HepG2 (cell line): ENCODE results near the gene CLTA. TPM values are rescaled to one million over a fixed set of nuclear protein-coding genes. Genes with fewer than 3 reads are reported as not detected.
A peak's percentile ranks its signal among the peaks of the same experiment; 100 is the strongest.

Experiments used
- ARID2 ChIP-seq: sonication (generic); formaldehyde crosslinking; IDR thresholded peaks from 2 replicates; pipeline ENCODE4 v1.8.1; 2022; ENCODE audit warnings: mild to moderate bottlenecking, missing genetic modification reagents, borderline replicate concordance
- CEBPG ChIP-seq: IDR thresholded peaks from 2 replicates; pipeline ENCODE4 v1.6.1; 2016
- FIP1L1 ChIP-seq: fragments of 200-400 bp; formaldehyde crosslinking; IDR thresholded peaks from 2 replicates; pipeline ENCODE4 v1.6.1; 2018; ENCODE audit warnings: low read depth, mild to moderate bottlenecking, low read length, moderate library complexity, borderline replicate concordance; ENCODE audit not compliant: insufficient read depth
- GATA4 ChIP-seq: sonication (generic); IDR thresholded peaks from 2 replicates; pipeline ENCODE4 v1.6.1; 2016; ENCODE audit warnings: antibody characterized with exemption, low read depth, borderline replicate concordance
- KLF16 ChIP-seq, 2 experiments: sonication (generic) in 1 of 2; formaldehyde crosslinking in 1 of 2; IDR thresholded peaks; 2 replicates each; pipeline versions ENCODE4 v1.6.1 to v1.8.0; 2016 to 2023; ENCODE audit warnings: missing genetic modification reagents in 2 of 2, missing compliant biosample characterization in 1 of 2
- NAIF1 ChIP-seq: sonication (generic); formaldehyde crosslinking; IDR thresholded peaks from 2 replicates; pipeline ENCODE4 v1.5.0; 2020; ENCODE audit warnings: mild to moderate bottlenecking, missing genetic modification reagents, borderline replicate concordance
- NKX3-1 ChIP-seq: sonication (generic); formaldehyde crosslinking; IDR thresholded peaks from 2 replicates; pipeline ENCODE4 v1.5.0; 2020; ENCODE audit warnings: missing genetic modification reagents
- NPAS2 ChIP-seq: sonication (generic); formaldehyde crosslinking; IDR thresholded peaks from 2 replicates; pipeline ENCODE4 v1.8.0; 2022; ENCODE audit warnings: mild to moderate bottlenecking, missing genetic modification reagents, borderline replicate concordance
- SP5 ChIP-seq: IDR thresholded peaks from 2 replicates; pipeline ENCODE4 v1.6.1; 2016; ENCODE audit warnings: low read depth, borderline replicate concordance
- ZNF17 ChIP-seq: sonication (generic); formaldehyde crosslinking; IDR thresholded peaks from 2 replicates; pipeline ENCODE4 v1.5.0; 2020; ENCODE audit warnings: mild to moderate bottlenecking, missing genetic modification reagents
- ZNF329 ChIP-seq: sonication (generic); formaldehyde crosslinking; IDR thresholded peaks from 2 replicates; pipeline ENCODE4 v1.9.0; 2021; ENCODE audit warnings: low read depth, mild to moderate bottlenecking, missing genetic modification reagents
- ZNF333 ChIP-seq: sonication (generic); formaldehyde crosslinking; IDR thresholded peaks from 2 replicates; pipeline ENCODE4 v1.4.0; 2020; ENCODE audit warnings: mild to moderate bottlenecking, missing genetic modification reagents, borderline replicate concordance
- ZNF761 ChIP-seq: sonication (generic); formaldehyde crosslinking; conservative IDR thresholded peaks from 2 replicates; pipeline ENCODE4 v1.4.0; 2020; ENCODE audit warnings: mild to moderate bottlenecking, missing genetic modification reagents
- ZNF766 ChIP-seq: sonication (generic); formaldehyde crosslinking; IDR thresholded peaks from 2 replicates; pipeline ENCODE4 v1.5.0; 2020; ENCODE audit warnings: missing genetic modification reagents, borderline replicate concordance
- ZNF772 ChIP-seq: sonication (generic); formaldehyde crosslinking; IDR thresholded peaks from 2 replicates; pipeline ENCODE4 v1.5.0; 2020; ENCODE audit warnings: mild to moderate bottlenecking, missing genetic modification reagents
- ZNF782 ChIP-seq: sonication (generic); formaldehyde crosslinking; IDR thresholded peaks from 2 replicates; pipeline ENCODE4 v1.4.0; 2020; ENCODE audit warnings: missing genetic modification reagents, mild to moderate bottlenecking, borderline replicate concordance
- polyA plus RNA-seq, 8 experiments: library from polyadenylated mRNA; depleted of rRNA in 3 of 8; stranded (reverse) in 7 of 8; unstranded in 1 of 8; fragments of >200 nt; fragmentation: Illumina TruSeq in 4 of 8; extraction: Trizol in 4 of 8; gene quantifications; 2 replicates each; pipeline versions ENCODE4 v1.2.1 to v1.2.3, GENCODE V29; 2011 to 2016; ENCODE audit warnings: low read depth in 4 of 8, missing spikeins in 1 of 8, mixed read lengths in 1 of 8; ENCODE audit not compliant: insufficient read depth in 1 of 8
- total RNA-seq, 5 experiments: library from RNA; depleted of rRNA; stranded (reverse); fragments of >200 nt; fragmentation: Illumina TruSeq; extraction: Trizol; gene quantifications; 2 replicates each; pipeline ENCODE4 v1.2.3, GENCODE V29; 2016; ENCODE audit warnings: low read depth in 1 of 5
- TF ChIP-seq, protein P1 (sequence below): sonication (generic); formaldehyde crosslinking; IDR thresholded peaks from 2 replicates; pipeline ENCODE4 v1.5.1; 2020; ENCODE audit warnings: mild to moderate bottlenecking, missing genetic modification reagents
- TF ChIP-seq, protein P2 (sequence below): sonication (generic); formaldehyde crosslinking; IDR thresholded peaks from 2 replicates; pipeline ENCODE4 v1.4.0; 2020; ENCODE audit warnings: mild to moderate bottlenecking, missing genetic modification reagents
- TF ChIP-seq, protein P3 (sequence below): sonication (generic); formaldehyde crosslinking; IDR thresholded peaks from 2 replicates; pipeline ENCODE4 v1.5.0; 2020; ENCODE audit warnings: missing genetic modification reagents, mild to moderate bottlenecking, borderline replicate concordance

The CLTA gene
- total and polyA plus RNA-seq, 2 of the 13 experiments (the other 11 are each of a cell fraction or from before 2014, with no cell fraction given): 143 to 222 TPM

GRCh38 chr9:36166168-36166927 is 24.4 kb upstream of the CLTA start (continued):
- TF ChIP-seq, protein P1, sequence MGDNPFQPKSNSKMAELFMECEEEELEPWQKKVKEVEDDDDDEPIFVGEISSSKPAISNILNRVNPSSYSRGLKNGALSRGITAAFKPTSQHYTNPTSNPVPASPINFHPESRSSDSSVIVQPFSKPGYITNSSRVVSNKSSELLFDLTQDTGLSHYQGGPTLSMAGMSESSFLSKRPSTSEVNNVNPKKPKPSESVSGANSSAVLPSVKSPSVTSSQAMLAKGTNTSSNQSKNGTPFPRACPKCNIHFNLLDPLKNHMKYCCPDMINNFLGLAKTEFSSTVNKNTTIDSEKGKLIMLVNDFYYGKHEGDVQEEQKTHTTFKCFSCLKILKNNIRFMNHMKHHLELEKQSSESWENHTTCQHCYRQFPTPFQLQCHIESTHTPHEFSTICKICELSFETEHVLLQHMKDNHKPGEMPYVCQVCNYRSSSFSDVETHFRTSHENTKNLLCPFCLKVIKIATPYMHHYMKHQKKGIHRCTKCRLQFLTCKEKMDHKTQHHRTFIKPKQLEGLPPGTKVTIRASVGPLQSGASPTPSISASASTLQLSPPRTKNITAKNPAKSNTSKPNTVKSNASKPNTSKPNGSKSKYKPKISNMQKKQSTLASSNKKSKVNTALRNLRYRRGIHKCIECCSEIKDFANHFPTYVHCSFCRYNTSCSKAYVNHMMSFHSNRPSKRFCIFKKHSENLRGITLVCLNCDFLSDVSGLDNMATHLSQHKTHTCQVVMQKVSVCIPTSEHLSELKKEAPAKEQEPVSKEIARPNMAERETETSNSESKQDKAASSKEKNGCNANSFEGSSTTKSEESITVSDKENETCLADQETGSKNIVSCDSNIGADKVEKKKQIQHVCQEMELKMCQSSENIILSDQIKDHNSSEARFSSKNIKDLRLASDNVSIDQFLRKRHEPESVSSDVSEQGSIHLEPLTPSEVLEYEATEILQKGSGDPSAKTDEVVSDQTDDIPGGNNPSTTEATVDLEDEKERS (CRISPR knock-in tag): peak; percentile 16; the same call in 1 of the 2 replicates
- 0 out of 2 replicates have a peak, but pooled peaks have one; percentile 9 for TF ChIP-seq CEBPG
- TF ChIP-seq ZNF782 (CRISPR knock-in tag): peak; percentile 29; the same call in 1 of the 2 replicates
- TF ChIP-seq ZNF17 (CRISPR knock-in tag): no peak
- no peak for TF ChIP-seq FIP1L1
- 0 out of 2 replicates have a peak, but pooled peaks have one; percentile 35 for TF ChIP-seq SP5
- no peak for TF ChIP-seq NKX3-1
- TF ChIP-seq, protein P2, sequence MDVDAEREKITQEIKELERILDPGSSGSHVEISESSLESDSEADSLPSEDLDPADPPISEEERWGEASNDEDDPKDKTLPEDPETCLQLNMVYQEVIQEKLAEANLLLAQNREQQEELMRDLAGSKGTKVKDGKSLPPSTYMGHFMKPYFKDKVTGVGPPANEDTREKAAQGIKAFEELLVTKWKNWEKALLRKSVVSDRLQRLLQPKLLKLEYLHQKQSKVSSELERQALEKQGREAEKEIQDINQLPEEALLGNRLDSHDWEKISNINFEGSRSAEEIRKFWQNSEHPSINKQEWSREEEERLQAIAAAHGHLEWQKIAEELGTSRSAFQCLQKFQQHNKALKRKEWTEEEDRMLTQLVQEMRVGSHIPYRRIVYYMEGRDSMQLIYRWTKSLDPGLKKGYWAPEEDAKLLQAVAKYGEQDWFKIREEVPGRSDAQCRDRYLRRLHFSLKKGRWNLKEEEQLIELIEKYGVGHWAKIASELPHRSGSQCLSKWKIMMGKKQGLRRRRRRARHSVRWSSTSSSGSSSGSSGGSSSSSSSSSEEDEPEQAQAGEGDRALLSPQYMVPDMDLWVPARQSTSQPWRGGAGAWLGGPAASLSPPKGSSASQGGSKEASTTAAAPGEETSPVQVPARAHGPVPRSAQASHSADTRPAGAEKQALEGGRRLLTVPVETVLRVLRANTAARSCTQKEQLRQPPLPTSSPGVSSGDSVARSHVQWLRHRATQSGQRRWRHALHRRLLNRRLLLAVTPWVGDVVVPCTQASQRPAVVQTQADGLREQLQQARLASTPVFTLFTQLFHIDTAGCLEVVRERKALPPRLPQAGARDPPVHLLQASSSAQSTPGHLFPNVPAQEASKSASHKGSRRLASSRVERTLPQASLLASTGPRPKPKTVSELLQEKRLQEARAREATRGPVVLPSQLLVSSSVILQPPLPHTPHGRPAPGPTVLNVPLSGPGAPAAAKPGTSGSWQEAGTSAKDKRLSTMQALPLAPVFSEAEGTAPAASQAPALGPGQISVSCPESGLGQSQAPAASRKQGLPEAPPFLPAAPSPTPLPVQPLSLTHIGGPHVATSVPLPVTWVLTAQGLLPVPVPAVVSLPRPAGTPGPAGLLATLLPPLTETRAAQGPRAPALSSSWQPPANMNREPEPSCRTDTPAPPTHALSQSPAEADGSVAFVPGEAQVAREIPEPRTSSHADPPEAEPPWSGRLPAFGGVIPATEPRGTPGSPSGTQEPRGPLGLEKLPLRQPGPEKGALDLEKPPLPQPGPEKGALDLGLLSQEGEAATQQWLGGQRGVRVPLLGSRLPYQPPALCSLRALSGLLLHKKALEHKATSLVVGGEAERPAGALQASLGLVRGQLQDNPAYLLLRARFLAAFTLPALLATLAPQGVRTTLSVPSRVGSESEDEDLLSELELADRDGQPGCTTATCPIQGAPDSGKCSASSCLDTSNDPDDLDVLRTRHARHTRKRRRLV (CRISPR knock-in tag): no peak
- no peak for TF ChIP-seq ARID2 (CRISPR knock-in tag)
- TF ChIP-seq GATA4: no peak
- no peak for TF ChIP-seq ZNF333 (CRISPR knock-in tag)
- TF ChIP-seq ZNF329: 0 out of 2 replicates have a peak, but pooled peaks have one; percentile 17
- TF ChIP-seq ZNF772 (CRISPR knock-in tag): no peak
- TF ChIP-seq ZNF766 (CRISPR knock-in tag): 0 out of 2 replicates have a peak, but pooled peaks have one; percentile 41
- TF ChIP-seq NPAS2 (CRISPR knock-in tag): no peak
- TF ChIP-seq, protein P3, sequence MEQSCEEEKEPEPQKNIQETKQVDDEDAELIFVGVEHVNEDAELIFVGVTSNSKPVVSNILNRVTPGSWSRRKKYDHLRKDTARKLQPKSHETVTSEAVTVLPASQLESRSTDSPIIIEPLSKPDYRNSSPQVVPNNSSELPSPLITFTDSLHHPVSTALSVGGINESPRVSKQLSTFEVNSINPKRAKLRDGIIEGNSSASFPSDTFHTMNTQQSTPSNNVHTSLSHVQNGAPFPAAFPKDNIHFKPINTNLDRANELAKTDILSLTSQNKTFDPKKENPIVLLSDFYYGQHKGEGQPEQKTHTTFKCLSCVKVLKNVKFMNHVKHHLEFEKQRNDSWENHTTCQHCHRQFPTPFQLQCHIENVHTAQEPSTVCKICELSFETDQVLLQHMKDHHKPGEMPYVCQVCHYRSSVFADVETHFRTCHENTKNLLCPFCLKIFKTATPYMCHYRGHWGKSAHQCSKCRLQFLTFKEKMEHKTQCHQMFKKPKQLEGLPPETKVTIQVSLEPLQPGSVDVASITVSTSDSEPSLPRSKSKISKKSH: no peak
- no peak for TF ChIP-seq NAIF1 (CRISPR knock-in tag)
- TF ChIP-seq KLF16 (CRISPR knock-in tag; IDR thresholded peaks at IDR 0.05): 0 out of 4 replicates have a peak, but pooled peaks of 1 of the 2 experiments have one; percentile 52
- TF ChIP-seq ZNF761: no peak
